ENCODE data around the gene SPATA13.
"Not testable (repeated sequence)": the region's sequence is repeated elsewhere in the genome, so short reads cannot be mapped to it uniquely, and the experiment has no call there.

Gene SPATA13

GRCh38 chr13:24323036-24323738 is 162.7 kb downstream of the SPATA13 start:
- DNase-seq = no peak

DNA sequence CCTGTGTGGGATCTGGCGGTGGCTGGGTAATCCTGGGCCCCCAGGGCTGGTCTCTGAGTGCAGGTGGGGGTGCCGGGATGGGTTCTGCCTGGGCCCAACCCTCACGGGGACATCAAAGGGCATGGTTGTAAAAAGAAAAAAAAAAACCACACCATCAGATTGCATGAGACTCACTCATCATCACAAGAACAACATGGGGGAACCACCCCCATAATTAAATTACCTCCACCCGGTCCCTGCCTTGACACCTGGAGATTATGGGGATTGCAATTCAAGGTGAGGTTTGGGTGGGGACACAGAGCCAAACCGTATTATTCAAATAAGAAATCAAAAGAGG is 163.2 kb downstream of the SPATA13 start:
- DNase-seq = no peak

GRCh38 chr13:24327598-24327997 is 167.1 kb downstream of the SPATA13 start:
- not testable (repeated sequence) for DNase-seq

DNA sequence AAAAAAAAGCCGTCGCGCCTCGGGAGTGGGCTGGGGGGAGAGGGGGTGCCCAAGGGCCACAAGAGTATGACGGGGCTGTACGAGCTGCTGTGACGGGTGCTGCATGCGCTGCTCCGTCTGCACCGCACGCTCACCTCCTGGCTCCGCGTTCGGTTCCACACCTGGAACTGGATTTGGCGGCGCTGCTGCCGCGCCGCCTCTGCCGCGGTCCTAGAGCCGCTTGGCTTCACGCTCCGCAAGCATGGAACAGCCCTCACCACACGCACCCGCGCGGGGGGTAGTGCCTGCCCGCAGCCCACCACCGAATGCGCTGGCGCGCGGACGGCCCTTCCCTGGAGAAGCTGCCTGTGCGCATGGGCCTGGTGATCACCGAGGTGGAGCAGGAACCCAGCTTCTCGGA is 167.6 kb downstream of the SPATA13 start:
- no peak for DNase-seq

- no peak for DNase-seq
Observed at GRCh38 chr13:24338721-24339120, 178.2 kb downstream of the SPATA13 start.

GRCh38 chr13:24339937-24340607 is 179.6 kb downstream of the SPATA13 start:
- no peak for DNase-seq

- DNase-seq = no peak
Observed at GRCh38 chr13:24340608-24340955, 180.1 kb downstream of the SPATA13 start.

GRCh38 chr13:24341439-24341838 is 180.9 kb downstream of the SPATA13 start:
- no peak for DNase-seq

GRCh38 chr13:24348385-24348784 is 187.9 kb downstream of the SPATA13 start:
- DNase-seq = no peak

DNA sequence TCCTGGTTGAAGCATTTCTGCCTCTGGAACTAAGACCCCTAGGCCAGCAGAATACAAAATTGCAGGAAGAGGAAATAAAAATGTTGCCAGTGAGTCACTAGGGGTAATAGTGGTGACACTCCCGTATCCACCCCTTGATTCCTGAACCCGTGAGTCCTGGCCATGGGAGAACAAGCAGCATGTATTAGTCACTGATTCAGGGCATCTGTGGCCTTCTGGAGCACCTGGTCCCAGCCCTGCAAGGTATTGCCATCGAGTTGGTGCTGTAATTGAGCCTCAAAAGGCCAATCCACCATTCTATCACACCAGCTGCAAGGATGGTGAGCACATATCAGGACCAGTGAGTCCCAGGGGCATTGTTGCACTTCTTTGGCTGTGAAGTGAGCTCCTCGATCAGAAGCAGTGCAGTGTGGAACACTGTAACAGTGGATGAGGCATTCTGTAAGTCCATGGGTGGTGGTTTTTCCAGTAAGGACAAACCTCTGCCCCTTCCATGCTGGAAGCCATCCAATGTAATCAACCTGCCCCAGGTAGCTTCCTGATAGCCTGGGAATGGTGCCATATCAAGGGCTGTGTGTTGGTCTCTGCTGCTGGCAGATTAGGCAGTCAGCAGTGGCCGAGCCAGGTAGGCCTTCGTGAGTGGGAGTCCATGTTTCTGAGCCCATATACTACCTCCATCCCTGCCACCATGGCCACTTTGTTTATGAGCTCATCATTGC is 188.4 kb downstream of the SPATA13 start:
- no peak for DNase-seq

DNA sequence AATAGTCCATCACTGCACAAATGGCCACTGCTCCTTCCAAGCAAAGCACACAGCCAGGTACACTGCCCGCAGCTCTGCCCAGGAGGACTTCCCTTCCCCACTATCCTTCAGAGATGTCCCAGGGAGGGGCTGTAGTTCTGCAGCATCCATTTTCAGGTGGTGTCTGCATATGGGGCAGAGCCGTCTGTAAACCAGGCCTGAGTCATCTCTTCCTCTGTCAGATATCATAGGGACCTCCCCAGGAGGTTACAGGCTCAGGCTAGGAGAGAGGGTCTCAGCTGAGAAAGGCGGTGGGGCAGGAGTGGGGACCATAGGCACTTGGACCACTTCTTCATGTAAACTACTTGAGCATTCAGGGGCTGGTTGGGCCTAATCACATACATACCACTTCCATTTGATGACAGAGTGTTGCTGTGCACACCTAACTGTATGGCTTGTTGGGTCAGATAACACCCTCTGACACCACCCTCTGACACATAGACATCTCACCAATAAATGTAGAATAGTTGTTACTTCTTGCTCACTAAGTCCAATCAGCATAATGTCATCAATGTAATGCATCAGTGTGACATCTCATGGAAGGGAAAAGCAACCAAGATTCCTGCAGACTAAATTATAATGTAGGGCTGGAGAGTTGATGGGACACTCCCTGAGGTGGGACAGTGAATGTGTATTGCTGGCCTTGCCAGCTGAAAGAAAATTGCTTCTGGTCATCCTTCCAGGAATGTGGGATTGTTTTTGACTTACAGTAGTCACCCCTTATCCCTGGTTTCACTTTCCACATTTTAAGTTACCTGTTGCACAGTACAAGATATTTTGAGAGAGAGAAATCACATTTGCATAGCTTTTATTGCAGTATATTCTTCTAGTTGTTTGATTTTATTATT is 189.5 kb downstream of the SPATA13 start:
- DNase-seq = not testable (repeated sequence)

DNA sequence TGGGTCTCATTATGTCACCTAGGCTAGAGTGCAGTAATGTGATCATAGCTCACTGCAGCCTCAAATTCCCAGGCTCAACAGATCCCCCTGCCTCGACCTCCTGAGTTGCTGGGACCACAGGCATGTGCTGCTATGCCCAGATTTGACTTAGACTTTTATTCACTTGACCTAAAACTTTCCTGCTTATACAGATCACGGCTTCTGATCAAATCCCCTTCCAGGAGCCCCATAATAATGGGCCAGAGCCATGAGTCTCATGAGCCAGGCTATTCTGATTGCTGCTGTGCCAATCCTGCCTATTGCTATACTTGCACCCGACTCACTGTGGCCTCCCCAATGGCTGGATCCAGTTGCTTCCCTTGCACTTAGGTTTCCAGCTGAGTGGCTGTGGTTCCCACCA is 190.9 kb downstream of the SPATA13 start:
- DNase-seq = no peak

GRCh38 chr13:24353736-24354135 is 193.2 kb downstream of the SPATA13 start:
- no peak for DNase-seq

DNA sequence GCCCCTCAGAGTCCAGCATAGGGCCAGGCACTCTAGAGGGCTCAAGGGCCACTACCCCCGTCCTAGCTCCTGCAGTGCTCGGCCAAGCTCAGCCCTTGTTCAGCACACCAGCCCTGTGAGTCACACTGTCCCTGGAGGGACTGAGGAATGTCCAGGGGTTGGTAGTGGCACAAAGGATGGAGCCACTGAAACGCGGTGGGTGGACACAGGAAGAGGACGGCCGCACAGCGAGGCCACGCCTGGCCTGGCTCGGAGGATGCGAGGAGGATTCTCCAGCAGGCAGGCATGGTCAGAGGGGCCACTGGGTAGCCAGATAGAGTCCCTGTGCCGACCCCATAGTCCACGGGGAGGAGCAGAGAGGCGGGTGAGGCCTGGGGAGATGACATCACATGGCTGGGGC is 194.6 kb downstream of the SPATA13 start:
- DNase-seq = no peak

DNA sequence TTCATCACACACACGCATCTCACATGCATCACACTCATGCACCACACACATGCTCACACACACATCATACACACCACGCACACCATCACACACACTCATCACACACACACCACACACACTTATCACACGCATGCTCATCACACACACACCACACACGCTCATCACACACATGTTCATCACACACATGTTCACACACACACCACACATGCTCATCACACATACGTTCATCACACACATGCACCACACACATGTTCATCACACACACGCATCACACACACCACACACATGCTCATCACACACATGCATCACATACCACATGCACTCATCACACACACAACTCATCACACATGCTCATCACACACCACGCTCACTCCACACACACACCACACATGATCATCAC is 195.8 kb downstream of the SPATA13 start:
- DNase-seq = no peak

Measured in activated CD4-positive, alpha-beta T cell treated with anti-CD3 and anti-CD28 coated beads, Interleukin-2, amount 50 U/mL, for 4 hours (primary cell).